ENCODE data around the gene SOX3. TPM values are rescaled to one million over a fixed set of nuclear protein-coding genes. Genes with fewer than 3 reads are reported as not detected.

The SOX3 gene
- total RNA-seq, 1 donor from 2014 or later: not detected

- no peaks in the 10 kb centered on the region for H3K9me3 ChIP-seq
- intact Hi-C loops (cut with DNase I): no loop called here
- H3K4me3 ChIP-seq: no peak overlapping the region
- TF ChIP-seq CTCF (IDR thresholded peaks at IDR 0.05): no peak
- H3K27me3 ChIP-seq: peaks cover 42% of the 10 kb centered on the region
- ATAC-seq (no peak), DNase-seq (no peak)
- H3K27ac ChIP-seq: no peak overlapping the region
- H3K4me1 ChIP-seq: no peaks in the 10 kb centered on the region
- H3K36me3 ChIP-seq: no peaks in the 10 kb centered on the region
Measured at GRCh38 chrX:140503238-140503601, 1.6 kb downstream of the SOX3 start.

- TF ChIP-seq CTCF (IDR thresholded peaks at IDR 0.05): no peak
- H3K4me1 ChIP-seq: no peaks in the 10 kb centered on the region
- DNase-seq (no peak), ATAC-seq (no peak)
- no peak overlapping the region for H3K27ac ChIP-seq
- H3K27me3 ChIP-seq: peaks cover 42% of the 10 kb centered on the region
- intact Hi-C loops (cut with DNase I): no loop called here
- no peak overlapping the region for H3K4me3 ChIP-seq
- H3K9me3 ChIP-seq: no peaks in the 10 kb centered on the region
- no peaks in the 10 kb centered on the region for H3K36me3 ChIP-seq
Measured at GRCh38 chrX:140502491-140503237, 2.2 kb downstream of the SOX3 start.

- peaks cover 42% of the 10 kb centered on the region for H3K27me3 ChIP-seq
- intact Hi-C loops (cut with DNase I): no loop called here
- H3K27ac ChIP-seq: no peak overlapping the region
- no peaks in the 10 kb centered on the region for H3K36me3 ChIP-seq
- DNase-seq (no peak), ATAC-seq (no peak)
- no peak for TF ChIP-seq CTCF (IDR thresholded peaks at IDR 0.05)
- H3K4me1 ChIP-seq: no peaks in the 10 kb centered on the region
- no peaks in the 10 kb centered on the region for H3K9me3 ChIP-seq
- H3K4me3 ChIP-seq: no peak overlapping the region
Measured at GRCh38 chrX:140501940-140502468, 2.9 kb downstream of the SOX3 start.

- Histone ChIP-seq H3K27me3 (peaks cover 40% of the 10 kb centered on the region), H3K36me3 (no peaks in the 10 kb centered on the region), H3K4me1 (no peaks in the 10 kb centered on the region), H3K4me3 (no peak overlapping the region), H3K9me3 (no peaks in the 10 kb centered on the region), H3K27ac (no peak overlapping the region)
- intact Hi-C loops (cut with DNase I): no loop called here
- ATAC-seq (no peak), DNase-seq (no peak)
- TF ChIP-seq CTCF (IDR thresholded peaks at IDR 0.05): no peak
Measured at GRCh38 chrX:140501321-140501720, 3.5 kb downstream of the SOX3 start.

- Histone ChIP-seq H3K27ac (no peak overlapping the region), H3K4me1 (no peaks in the 10 kb centered on the region), H3K36me3 (no peaks in the 10 kb centered on the region), H3K9me3 (no peaks in the 10 kb centered on the region), H3K4me3 (no peak overlapping the region), H3K27me3 (peaks cover 31% of the 10 kb centered on the region)
- TF ChIP-seq CTCF (IDR thresholded peaks at IDR 0.05): no peak
- intact Hi-C loops (cut with DNase I): no loop called here
- DNase-seq (no peak), ATAC-seq (no peak)
Measured at GRCh38 chrX:140500441-140500840, 4.4 kb downstream of the SOX3 start.

Measured in upper lobe of right lung (tissue), 1 donor.